SK-N-SH treated with all-trans-retinoic acid at 6 μM for 48 hours (cell line): ENCODE data around the gene LRRC10B.

Source experiments
- ARNTL ChIP-seq: fragments of 450-650 bp; formaldehyde crosslinking; IDR thresholded peaks from 2 replicates; pipeline ENCODE4 v1.5.0; 2020; ENCODE audit warnings: low read depth, mild to moderate bottlenecking, moderate library complexity, borderline replicate concordance
- BACH2 ChIP-seq: fragments of 250-450 bp; sonication (Bioruptor Pico); IDR thresholded peaks from 2 replicates; pipeline ENCODE4 v1.9.0; 2021; ENCODE audit warnings: mild to moderate bottlenecking, borderline replicate concordance
- CREB5 ChIP-seq: fragments of 250-450 bp; sonication (Bioruptor Pico); IDR thresholded peaks from 2 replicates; pipeline ENCODE4 v1.5.1; 2020; ENCODE audit warnings: low read depth, mild to moderate bottlenecking, moderate library complexity
- ESRRG ChIP-seq: fragments of 250-450 bp; sonication (Bioruptor Pico); IDR thresholded peaks from 2 replicates; pipeline ENCODE4 v1.6.1; 2021; ENCODE audit warnings: mild to moderate bottlenecking
- GLIS3 ChIP-seq: fragments of 250-450 bp; sonication (Bioruptor Pico); IDR thresholded peaks from 2 replicates; pipeline ENCODE4 v1.5.0; 2020; ENCODE audit warnings: mild to moderate bottlenecking, moderate library complexity
- ISL1 ChIP-seq: fragments of 250-450 bp; sonication (Bioruptor Pico); IDR thresholded peaks from 2 replicates; pipeline ENCODE4 v2.1.2; 2022; ENCODE audit warnings: mild to moderate bottlenecking, moderate library complexity
- OSR1 ChIP-seq: fragments of 250-450 bp; sonication (Bioruptor Pico); IDR thresholded peaks from 2 replicates; pipeline ENCODE4 v1.8.0; 2022; ENCODE audit warnings: moderate library complexity, mild to moderate bottlenecking, inconsistent platforms
- PATZ1 ChIP-seq: fragments of 250-450 bp; sonication (Bioruptor Pico); IDR thresholded peaks from 2 replicates; pipeline ENCODE4 v1.8.0; 2020; ENCODE audit warnings: mild to moderate bottlenecking, moderate library complexity, borderline replicate concordance
- TCF4 ChIP-seq: fragments of 250-450 bp; sonication (Bioruptor Pico); IDR thresholded peaks from 2 replicates; pipeline ENCODE4 v1.8.0; 2021; ENCODE audit warnings: mild to moderate bottlenecking, moderate library complexity, borderline replicate concordance
- TOX ChIP-seq: fragments of 250-450 bp; sonication (Bioruptor Pico); IDR thresholded peaks from 2 replicates; pipeline ENCODE4 v1.8.0; 2021; ENCODE audit warnings: mild to moderate bottlenecking, moderate library complexity, borderline replicate concordance
- TSHZ2 ChIP-seq: fragments of 250-450 bp; sonication (Bioruptor Pico); IDR thresholded peaks from 2 replicates; pipeline ENCODE4 v1.5.0; 2020; ENCODE audit warnings: mild to moderate bottlenecking, moderate library complexity
- ZFP3 ChIP-seq: fragments of 250-450 bp; sonication (Bioruptor Pico); IDR thresholded peaks from 2 replicates; pipeline ENCODE4 v1.5.0; 2020; ENCODE audit warnings: mild to moderate bottlenecking, moderate library complexity
- ZNF565 ChIP-seq: fragments of 450-650 bp; formaldehyde crosslinking; conservative IDR thresholded peaks from 2 replicates; pipeline ENCODE4 v1.5.0; 2020; ENCODE audit warnings: low read depth, mild to moderate bottlenecking, moderate library complexity

GRCh38 chr11:61526956-61527731 lies 18.6 kb downstream of the LRRC10B start:
- TF ChIP-seq BACH2 (CRISPR knock-in tag) (no peak), ZFP3 (CRISPR knock-in tag) (no peak), TOX (CRISPR knock-in tag) (no peak), PATZ1 (no peak), ARNTL (no peak), ZNF565 (CRISPR knock-in tag) (no peak), ESRRG (CRISPR knock-in tag) (no peak), GLIS3 (CRISPR knock-in tag) (no peak), TCF4 (CRISPR knock-in tag) (no peak), OSR1 (no peak), ISL1 (CRISPR knock-in tag) (no peak), CREB5 (CRISPR knock-in tag) (no peak), TSHZ2 (CRISPR knock-in tag) (no peak)
